ENCODE measurements around the gene NKX6-2.

NKX6-2 gene

DNA sequence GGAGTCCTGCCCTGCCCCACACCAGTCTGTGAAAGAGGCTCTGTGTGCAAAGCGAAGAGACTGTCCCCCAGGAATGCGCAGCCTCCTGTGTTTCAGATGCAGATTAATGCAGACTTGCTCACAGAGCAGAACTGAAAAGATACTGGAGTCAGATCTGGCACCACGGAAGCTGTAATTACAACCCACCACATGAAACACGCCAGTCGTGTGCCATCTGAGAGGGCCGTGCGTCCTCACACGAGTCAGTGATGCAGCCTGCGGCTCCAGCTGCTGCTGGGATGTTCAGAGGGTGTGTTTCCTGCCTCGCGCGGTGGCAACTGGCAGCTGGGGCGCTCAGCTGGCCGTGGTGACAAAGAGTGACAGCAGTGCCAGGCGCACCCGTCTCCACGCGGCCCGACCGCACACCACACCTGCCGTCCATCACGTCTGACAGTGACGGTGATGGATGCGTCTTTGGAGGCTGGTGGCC is 50.0 kb downstream of the NKX6-2 start:
- no peak for TF ChIP-seq MYC (IDR thresholded peaks at IDR 0.05; ENCODE audit: low read depth, low read length)
- no peak for TF ChIP-seq POLR2A (IDR thresholded peaks at IDR 0.05; ENCODE audit: extremely low read depth, insufficient read length)
- TF ChIP-seq, protein P1, sequence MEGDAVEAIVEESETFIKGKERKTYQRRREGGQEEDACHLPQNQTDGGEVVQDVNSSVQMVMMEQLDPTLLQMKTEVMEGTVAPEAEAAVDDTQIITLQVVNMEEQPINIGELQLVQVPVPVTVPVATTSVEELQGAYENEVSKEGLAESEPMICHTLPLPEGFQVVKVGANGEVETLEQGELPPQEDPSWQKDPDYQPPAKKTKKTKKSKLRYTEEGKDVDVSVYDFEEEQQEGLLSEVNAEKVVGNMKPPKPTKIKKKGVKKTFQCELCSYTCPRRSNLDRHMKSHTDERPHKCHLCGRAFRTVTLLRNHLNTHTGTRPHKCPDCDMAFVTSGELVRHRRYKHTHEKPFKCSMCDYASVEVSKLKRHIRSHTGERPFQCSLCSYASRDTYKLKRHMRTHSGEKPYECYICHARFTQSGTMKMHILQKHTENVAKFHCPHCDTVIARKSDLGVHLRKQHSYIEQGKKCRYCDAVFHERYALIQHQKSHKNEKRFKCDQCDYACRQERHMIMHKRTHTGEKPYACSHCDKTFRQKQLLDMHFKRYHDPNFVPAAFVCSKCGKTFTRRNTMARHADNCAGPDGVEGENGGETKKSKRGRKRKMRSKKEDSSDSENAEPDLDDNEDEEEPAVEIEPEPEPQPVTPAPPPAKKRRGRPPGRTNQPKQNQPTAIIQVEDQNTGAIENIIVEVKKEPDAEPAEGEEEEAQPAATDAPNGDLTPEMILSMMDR (IDR thresholded peaks at IDR 0.05; ENCODE audit: low read depth, low read length): no peak
- TF ChIP-seq, protein P2, sequence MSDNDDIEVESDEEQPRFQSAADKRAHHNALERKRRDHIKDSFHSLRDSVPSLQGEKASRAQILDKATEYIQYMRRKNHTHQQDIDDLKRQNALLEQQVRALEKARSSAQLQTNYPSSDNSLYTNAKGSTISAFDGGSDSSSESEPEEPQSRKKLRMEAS (IDR thresholded peaks at IDR 0.05; ENCODE audit: low read depth, low read length): no peak
- no peak overlapping the region for H3K4me3 ChIP-seq (ENCODE audit: low read depth, low read length)
- DNase-seq (ENCODE audit: low read depth): no peak

DNA sequence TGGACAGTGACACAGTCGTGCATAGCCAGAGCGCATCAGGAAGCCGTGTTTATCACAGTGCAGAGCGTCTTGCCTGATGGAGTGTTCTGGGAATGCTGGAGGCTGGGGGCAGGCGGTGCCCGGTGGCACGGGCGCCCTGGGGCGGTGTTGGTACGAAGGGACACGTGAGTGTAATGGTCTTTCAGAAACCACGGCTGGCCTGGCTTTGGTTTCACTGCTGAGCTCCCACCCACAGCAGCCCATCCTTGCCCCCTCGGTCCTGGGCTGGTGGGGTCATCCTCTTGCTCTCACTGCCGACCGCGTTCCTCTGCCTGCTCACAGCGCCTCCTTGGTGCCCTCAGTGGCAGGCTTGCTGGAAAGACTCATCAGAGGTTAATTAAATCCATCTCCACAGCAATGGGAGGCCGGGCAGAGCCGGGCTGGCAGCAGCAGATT is 50.6 kb downstream of the NKX6-2 start:
- no peak for DNase-seq (ENCODE audit: low read depth)
- H3K4me3 ChIP-seq (ENCODE audit: low read depth, low read length): no peak overlapping the region
- TF ChIP-seq, protein P2 (IDR thresholded peaks at IDR 0.05; ENCODE audit: low read depth, low read length): no peak
- TF ChIP-seq POLR2A (IDR thresholded peaks at IDR 0.05; ENCODE audit: extremely low read depth, insufficient read length) (no peak), MYC (IDR thresholded peaks at IDR 0.05; ENCODE audit: low read depth, low read length) (no peak)
- TF ChIP-seq, protein P1 (IDR thresholded peaks at IDR 0.05; ENCODE audit: low read depth, low read length): no peak

DNA sequence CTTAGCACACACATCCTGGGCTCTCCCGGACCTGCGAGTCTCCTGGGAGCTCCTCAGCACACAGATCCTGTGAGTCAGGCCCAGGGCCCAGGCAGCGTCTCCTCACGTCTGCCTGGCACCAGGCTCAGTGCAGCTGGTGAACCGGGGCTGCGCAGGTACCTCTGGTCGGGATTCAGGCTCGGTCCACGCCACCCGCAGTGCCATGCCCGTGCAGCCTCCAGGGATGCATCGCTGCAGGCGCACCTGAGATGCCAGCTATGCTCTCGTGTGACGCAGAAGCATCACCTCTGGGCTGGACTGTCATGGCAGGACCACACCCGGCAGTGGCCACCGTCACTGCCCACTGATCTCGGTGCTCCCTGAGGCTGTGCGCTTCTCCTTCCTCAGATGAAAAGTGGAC is 52.0 kb downstream of the NKX6-2 start:
- TF ChIP-seq, protein P1 (IDR thresholded peaks at IDR 0.05; ENCODE audit: low read depth, low read length): no peak
- TF ChIP-seq, protein P2 (IDR thresholded peaks at IDR 0.05; ENCODE audit: low read depth, low read length): no peak
- TF ChIP-seq POLR2A (IDR thresholded peaks at IDR 0.05; ENCODE audit: extremely low read depth, insufficient read length): no peak
- TF ChIP-seq MYC (IDR thresholded peaks at IDR 0.05; ENCODE audit: low read depth, low read length): no peak
- DNase-seq (ENCODE audit: low read depth): no peak
- no peak overlapping the region for H3K4me3 ChIP-seq (ENCODE audit: low read depth, low read length)
